Measurements from ENCODE around the gene STAG1. TPM values are rescaled to one million over a fixed set of nuclear protein-coding genes. Genes with fewer than 3 reads are reported as not detected.
A peak's percentile ranks its signal among the peaks of the same experiment; 100 is the strongest.

STAG1 gene
- total RNA-seq, 5 donors from 2014 or later (not counting 1 experiment from before 2014, with no cell fraction given), result 38.9 to 52.5 (median 42.7) TPM

GRCh38 chr3:136634821-136635220 is 117.4 kb downstream of the STAG1 start:
- Mint-ChIP-seq H3K4me3 (no peak overlapping the region), H3K27ac (no peak overlapping the region), H3K36me3 (peaks cover 21% of the 10 kb centered on the region)

GRCh38 chr3:136632625-136633081 is 119.5 kb downstream of the STAG1 start:
- Mint-ChIP-seq H3K27ac (no peak overlapping the region), H3K4me3 (no peak overlapping the region), H3K4me1 (peaks cover 45 to 51% (median 51%) of the 10 kb centered on the region in 3 donors), H3K36me3 (peaks cover 37% of the 10 kb centered on the region), H3K27me3 (no peaks in the 10 kb centered on the region), H3K9me3 (peaks cover 0 to 22% (median 6%) of the 10 kb centered on the region in 3 donors)
- ATAC-seq (replicated peaks in 1 of 4) (no peak), DNase-seq (no peak)
- Histone ChIP-seq H3K36me3 (ENCODE audit: control insufficient read depth in 2 of 2, extremely low read depth in 1 of 2, insufficient read depth in 1 of 2, low read length in 1 of 2) (peaks cover 0 to 6% of the 10 kb centered on the region in 2 donors), H3K27ac (ENCODE audit: low read length) (no peak overlapping the region), H3K4me1 (ENCODE audit: control insufficient read depth in 1 of 2, extremely low read depth in 1 of 2, insufficient read depth in 2 of 2, low read length in 2 of 2) (peaks cover 0 to 4% of the 10 kb centered on the region in 2 experiments), H3K4me3 (ENCODE audit: control insufficient read depth in 1 of 2, extremely low read depth in 1 of 2, low read length in 1 of 2) (no peak overlapping the region), H3K9me3 (no peaks in the 10 kb centered on the region), H3K27me3 (replicated peaks in 1 of 2; ENCODE audit: control insufficient read depth in 2 of 2, extremely low read depth in 1 of 2, insufficient read depth in 2 of 2, low read length in 1 of 2) (no peaks in the 10 kb centered on the region)
- WGBS (ENCODE audit: insufficient coverage), result 100% methylated on average over 4 of the region's 5 CpGs
- CTCF ChIA-PET, result no interaction called here
- POLR2A ChIA-PET, result no interaction called here

More at GRCh38 chr3:136634821-136635220, 117.4 kb downstream of the STAG1 start:
- Histone ChIP-seq H3K4me1 (ENCODE audit: control insufficient read depth in 1 of 2, extremely low read depth in 1 of 2, insufficient read depth in 2 of 2, low read length in 2 of 2) (peaks cover 0 to 4% of the 10 kb centered on the region in 2 experiments), H3K9me3 (no peaks in the 10 kb centered on the region), H3K27me3 (replicated peaks in 1 of 2; ENCODE audit: control insufficient read depth in 2 of 2, extremely low read depth in 1 of 2, insufficient read depth in 2 of 2, low read length in 1 of 2) (no peaks in the 10 kb centered on the region), H3K36me3 (ENCODE audit: control insufficient read depth in 2 of 2, extremely low read depth in 1 of 2, insufficient read depth in 1 of 2, low read length in 1 of 2) (no peaks in the 10 kb centered on the region), H3K4me3 (ENCODE audit: control insufficient read depth in 1 of 2, extremely low read depth in 1 of 2, low read length in 1 of 2) (no peak overlapping the region), H3K27ac (ENCODE audit: low read length) (no peak overlapping the region)
- peaks cover 0 to 12% (median 0%) of the 10 kb centered on the region in 3 donors for H3K9me3 Mint-ChIP-seq
- WGBS (ENCODE audit: insufficient coverage), result 92% methylated on average over 2 of the region's 4 CpGs
- DNase-seq, result no peak
- peaks cover 42 to 51% (median 50%) of the 10 kb centered on the region in 3 donors for H3K4me1 Mint-ChIP-seq
- CTCF ChIA-PET, result no interaction called here
- no peaks in the 10 kb centered on the region for H3K27me3 Mint-ChIP-seq
- POLR2A ChIA-PET, result no interaction called here
- ATAC-seq (replicated peaks in 1 of 4), result no peak

GRCh38 chr3:136631424-136631823 is 120.8 kb downstream of the STAG1 start:
- no CpG with 5 or more reads among the region's 5 CpGs for WGBS (ENCODE audit: insufficient coverage)
- Histone ChIP-seq H3K27ac (ENCODE audit: low read length) (no peak overlapping the region), H3K4me3 (ENCODE audit: control insufficient read depth in 1 of 2, extremely low read depth in 1 of 2, low read length in 1 of 2) (no peak overlapping the region), H3K4me1 (ENCODE audit: control insufficient read depth in 1 of 2, extremely low read depth in 1 of 2, insufficient read depth in 2 of 2, low read length in 2 of 2) (peaks cover 0 to 4% of the 10 kb centered on the region in 2 experiments), H3K9me3 (no peaks in the 10 kb centered on the region), H3K27me3 (replicated peaks in 1 of 2; ENCODE audit: control insufficient read depth in 2 of 2, extremely low read depth in 1 of 2, insufficient read depth in 2 of 2, low read length in 1 of 2) (no peaks in the 10 kb centered on the region), H3K36me3 (ENCODE audit: control insufficient read depth in 2 of 2, extremely low read depth in 1 of 2, insufficient read depth in 1 of 2, low read length in 1 of 2) (peaks cover 0 to 6% of the 10 kb centered on the region in 2 donors)
- peaks cover 42% of the 10 kb centered on the region for H3K36me3 Mint-ChIP-seq
- H3K4me3 Mint-ChIP-seq, result no peak overlapping the region
- POLR2A ChIA-PET, result no interaction called here
- ATAC-seq (replicated peaks in 1 of 4) (no peak), DNase-seq (no peak)
- CTCF ChIA-PET, result no interaction called here
- H3K27me3 Mint-ChIP-seq, result no peaks in the 10 kb centered on the region
- peaks cover 0 to 19% (median 6%) of the 10 kb centered on the region in 3 donors for H3K9me3 Mint-ChIP-seq
- H3K27ac Mint-ChIP-seq, result peak overlapping the region in 1 of 2 donors; percentile 4
- peaks cover 39 to 50% (median 47%) of the 10 kb centered on the region in 3 donors for H3K4me1 Mint-ChIP-seq

- Histone ChIP-seq H3K27me3 (replicated peaks in 1 of 2; ENCODE audit: control insufficient read depth in 2 of 2, extremely low read depth in 1 of 2, insufficient read depth in 2 of 2, low read length in 1 of 2) (no peaks in the 10 kb centered on the region), H3K4me1 (ENCODE audit: control insufficient read depth in 1 of 2, extremely low read depth in 1 of 2, insufficient read depth in 2 of 2, low read length in 2 of 2) (peaks cover 0 to 4% of the 10 kb centered on the region in 2 experiments), H3K9me3 (no peaks in the 10 kb centered on the region), H3K4me3 (ENCODE audit: control insufficient read depth in 1 of 2, extremely low read depth in 1 of 2, low read length in 1 of 2) (no peak overlapping the region), H3K36me3 (ENCODE audit: control insufficient read depth in 2 of 2, extremely low read depth in 1 of 2, insufficient read depth in 1 of 2, low read length in 1 of 2) (peaks cover 0 to 6% of the 10 kb centered on the region in 2 donors), H3K27ac (ENCODE audit: low read length) (no peak overlapping the region)
- Mint-ChIP-seq H3K4me1 (peaks cover 39 to 52% (median 49%) of the 10 kb centered on the region in 3 donors), H3K36me3 (peaks cover 43% of the 10 kb centered on the region), H3K27ac (no peak overlapping the region), H3K9me3 (peaks cover 0 to 19% (median 6%) of the 10 kb centered on the region in 3 donors), H3K4me3 (no peak overlapping the region), H3K27me3 (no peaks in the 10 kb centered on the region)
- ChIA-PET CTCF (interaction anchor here in 1 of 2 donors (1.4 kb wide), 1 partner anchor 122 kb away, joined by 4 read pairs; the partner anchor contains the start of gene STAG1), POLR2A (no interaction called here)
- WGBS (ENCODE audit: insufficient coverage), result no CpG with 5 or more reads among the region's 1 CpG
- no peak for DNase-seq
- no peak for ATAC-seq (replicated peaks in 1 of 4)
These were observed 121.3 kb downstream of the STAG1 start for GRCh38 chr3:136630915-136631314.

GRCh38 chr3:136626493-136626892 is 125.7 kb downstream of the STAG1 start:
- H3K4me3 ChIP-seq (ENCODE audit: control insufficient read depth in 1 of 2, extremely low read depth in 1 of 2, low read length in 1 of 2), result no peak overlapping the region
- DNase-seq (no peak), ATAC-seq (replicated peaks in 1 of 4) (no peak)
- H3K36me3 ChIP-seq (ENCODE audit: control insufficient read depth in 2 of 2, extremely low read depth in 1 of 2, insufficient read depth in 1 of 2, low read length in 1 of 2), result peaks cover 0 to 6% of the 10 kb centered on the region in 2 donors
- peaks cover 15 to 33% (median 30%) of the 10 kb centered on the region in 3 donors for H3K4me1 Mint-ChIP-seq
- no CpG with 5 or more reads among the region's 3 CpGs for WGBS (ENCODE audit: insufficient coverage)
- H3K27me3 ChIP-seq (replicated peaks in 1 of 2; ENCODE audit: control insufficient read depth in 2 of 2, extremely low read depth in 1 of 2, insufficient read depth in 2 of 2, low read length in 1 of 2), result no peaks in the 10 kb centered on the region
- ChIA-PET POLR2A (interaction anchor here in 1 of 2 donors (0.7 kb wide), 1 partner anchor 113 kb away, joined by 6 read pairs; no protein-coding TSS in a partner anchor), CTCF (interaction anchor here in 1 of 2 donors (0.6 kb wide), 1 partner anchor 120 kb away, joined by 8 read pairs; no protein-coding TSS in a partner anchor)
- H3K9me3 ChIP-seq, result no peaks in the 10 kb centered on the region
- no peak overlapping the region for H3K27ac Mint-ChIP-seq
- peaks cover 58% of the 10 kb centered on the region for H3K36me3 Mint-ChIP-seq
- peaks cover 0 to 10% (median 6%) of the 10 kb centered on the region in 3 donors for H3K9me3 Mint-ChIP-seq
- no peak overlapping the region for H3K4me3 Mint-ChIP-seq
- no peaks in the 10 kb centered on the region for H3K27me3 Mint-ChIP-seq
- no peaks in the 10 kb centered on the region for H3K4me1 ChIP-seq (ENCODE audit: control insufficient read depth in 1 of 2, extremely low read depth in 1 of 2, insufficient read depth in 2 of 2, low read length in 2 of 2)
- no peak overlapping the region for H3K27ac ChIP-seq (ENCODE audit: low read length)

- no peaks in the 10 kb centered on the region for H3K27me3 ChIP-seq (replicated peaks in 1 of 2; ENCODE audit: control insufficient read depth in 2 of 2, extremely low read depth in 1 of 2, insufficient read depth in 2 of 2, low read length in 1 of 2)
- Mint-ChIP-seq H3K9me3 (peaks cover 0 to 10% (median 6%) of the 10 kb centered on the region in 3 donors), H3K27me3 (no peaks in the 10 kb centered on the region), H3K27ac (no peak overlapping the region), H3K36me3 (peaks cover 63% of the 10 kb centered on the region), H3K4me1 (peaks cover 21 to 31% (median 26%) of the 10 kb centered on the region in 3 donors), H3K4me3 (no peak overlapping the region)
- 100% methylated on average over 1 of the region's 4 CpGs for WGBS (ENCODE audit: insufficient coverage)
- no peaks in the 10 kb centered on the region for H3K9me3 ChIP-seq
- H3K36me3 ChIP-seq (ENCODE audit: control insufficient read depth in 2 of 2, extremely low read depth in 1 of 2, insufficient read depth in 1 of 2, low read length in 1 of 2), result peaks cover 0 to 6% of the 10 kb centered on the region in 2 donors
- no peak overlapping the region for H3K4me3 ChIP-seq (ENCODE audit: control insufficient read depth in 1 of 2, extremely low read depth in 1 of 2, low read length in 1 of 2)
- H3K4me1 ChIP-seq (ENCODE audit: control insufficient read depth in 1 of 2, extremely low read depth in 1 of 2, insufficient read depth in 2 of 2, low read length in 2 of 2), result no peaks in the 10 kb centered on the region
- CTCF ChIA-PET, result no interaction called here
- no peak for DNase-seq
- no peak for ATAC-seq (replicated peaks in 1 of 4)
- no peak overlapping the region for H3K27ac ChIP-seq (ENCODE audit: low read length)
- POLR2A ChIA-PET, result no interaction called here
These were observed 127.0 kb downstream of the STAG1 start for GRCh38 chr3:136624894-136625815.

Data from T-cell (primary cell).